Chondrocyte (in vitro differentiated cells): ENCODE data around the gene HCFC1. TPM values are rescaled to one million over a fixed set of nuclear protein-coding genes. Genes with fewer than 3 reads are reported as not detected.

Experiments
- DNase-seq: peaks from one replicate; pipeline ENCODE4 v3.0.0; 2021; ENCODE audit warnings: mixed read lengths, low spot score
- H3K27ac Mint-ChIP-seq: one replicate; pipeline ENCODE4 v1.8.0; 2021; ENCODE audit warnings: mild to moderate bottlenecking, moderate library complexity, mixed read lengths; ENCODE audit not compliant: unreplicated experiment
- H3K27me3 Mint-ChIP-seq: 2 replicates; pipeline ENCODE4 v1.8.0; 2021; ENCODE audit warnings: low read depth, mixed read lengths
- H3K36me3 Mint-ChIP-seq: 2 replicates; pipeline ENCODE4 v1.8.0; 2021; ENCODE audit warnings: low read depth, mixed read lengths
- H3K4me1 Mint-ChIP-seq: 2 replicates; pipeline ENCODE4 v1.8.0; 2021; ENCODE audit warnings: low read depth, mild to moderate bottlenecking, mixed read lengths
- H3K4me3 Mint-ChIP-seq: one replicate; pipeline ENCODE4 v1.8.0; 2021; ENCODE audit warnings: mild to moderate bottlenecking, moderate library complexity, mixed read lengths; ENCODE audit not compliant: unreplicated experiment
- H3K9me3 Mint-ChIP-seq: 2 replicates; pipeline ENCODE4 v1.8.0; 2021; ENCODE audit warnings: low read depth, mixed read lengths
- CTCF ChIP-seq: fragments of 200-600 bp; sonication (generic); IDR thresholded peaks from 2 replicates; pipeline ENCODE4 v1.5.0; 2021; ENCODE audit warnings: antibody characterized with exemption, mild to moderate bottlenecking, moderate library complexity
- total RNA-seq: library from RNA; stranded (reverse); gene quantifications from 3 replicates; pipeline ENCODE4 v1.2.1, GENCODE V29; 2021

The HCFC1 gene
- total RNA-seq, 1 donor from 2014 or later, result 67.2 TPM

GRCh38 chrX:153905481-153906095 is 66.0 kb downstream of the HCFC1 start:
- H3K4me1 Mint-ChIP-seq, result peaks cover 25% of the 10 kb centered on the region
- no peaks in the 10 kb centered on the region for H3K9me3 Mint-ChIP-seq
- no peak overlapping the region for H3K27ac Mint-ChIP-seq
- no peak for DNase-seq
- H3K4me3 Mint-ChIP-seq, result no peak overlapping the region
- no peak for TF ChIP-seq CTCF
- H3K27me3 Mint-ChIP-seq, result no peaks in the 10 kb centered on the region
- H3K36me3 Mint-ChIP-seq, result no peaks in the 10 kb centered on the region

- peaks cover 26% of the 10 kb centered on the region for H3K4me1 Mint-ChIP-seq
- DNase-seq, result no peak
- no peaks in the 10 kb centered on the region for H3K36me3 Mint-ChIP-seq
- H3K27ac Mint-ChIP-seq, result no peak within 1 kb of the TSS
- H3K4me3 Mint-ChIP-seq, result no peak within 1 kb of the TSS
- peaks cover 3% of the 10 kb centered on the region for H3K9me3 Mint-ChIP-seq
- no peaks in the 10 kb centered on the region for H3K27me3 Mint-ChIP-seq
- TF ChIP-seq CTCF, result no peak
Observed at GRCh38 chrX:153903991-153904957, 67.3 kb downstream of the HCFC1 start, which contains the start of gene AVPR2. Gene AVPR2 (plus strand): TSS chrX:153904673. CDS start chrX:153905146, 473 bp downstream.

- Mint-ChIP-seq H3K4me3 (no peak overlapping the region), H3K36me3 (no peaks in the 10 kb centered on the region), H3K27me3 (no peaks in the 10 kb centered on the region), H3K4me1 (peaks cover 26% of the 10 kb centered on the region), H3K27ac (no peak overlapping the region), H3K9me3 (peaks cover 6% of the 10 kb centered on the region)
- no peak for TF ChIP-seq CTCF
- DNase-seq, result no peak
Observed at GRCh38 chrX:153903238-153903980, 68.2 kb downstream of the HCFC1 start.

- no peak for TF ChIP-seq CTCF
- no peaks in the 10 kb centered on the region for H3K36me3 Mint-ChIP-seq
- H3K27me3 Mint-ChIP-seq, result no peaks in the 10 kb centered on the region
- H3K4me1 Mint-ChIP-seq, result peaks cover 26% of the 10 kb centered on the region
- no peak overlapping the region for H3K4me3 Mint-ChIP-seq
- H3K27ac Mint-ChIP-seq, result no peak overlapping the region
- peaks cover 6% of the 10 kb centered on the region for H3K9me3 Mint-ChIP-seq
- no peak for DNase-seq
Observed at GRCh38 chrX:153902385-153902784, 69.2 kb downstream of the HCFC1 start.

GRCh38 chrX:153901753-153902140 is 69.9 kb downstream of the HCFC1 start:
- Mint-ChIP-seq H3K27ac (no peak overlapping the region), H3K4me1 (peaks cover 26% of the 10 kb centered on the region), H3K27me3 (no peaks in the 10 kb centered on the region), H3K9me3 (peaks cover 6% of the 10 kb centered on the region), H3K36me3 (no peaks in the 10 kb centered on the region), H3K4me3 (no peak overlapping the region)
- no peak for TF ChIP-seq CTCF
- DNase-seq, result no peak
